Measurements from ENCODE around the gene ARHGAP22.

The ARHGAP22 gene

GRCh38 chr10:48598936-48599829 lies 5.7 kb downstream of the ARHGAP22 start:
- no peaks in the 10 kb centered on the region for H3K9me3 ChIP-seq (replicated peaks in 1 of 11)
- no peaks in the 10 kb centered on the region for H4K20me1 ChIP-seq
- H3K4me1 ChIP-seq, result peaks cover 11 to 52% (median 33%) of the 10 kb centered on the region in 10 experiments
- H3K27ac ChIP-seq, result peak overlapping the region in 1 of 11 experiments; percentile 16; a peak in 1 of 22 replicates
- TF ChIP-seq Cebpa-rat (IDR thresholded peaks at IDR 0.05), result no peak
- H3K27me3 ChIP-seq, result no peaks in the 10 kb centered on the region; a peak in 2 of 22 replicates
- H3K4me3 ChIP-seq, result no peak overlapping the region
- 0 out of 22 replicates have a peak, but pooled peaks cover 0 to 7% (median 0%) of the 10 kb centered on the region in 11 experiments for H3K36me3 ChIP-seq
- H3K4me2 ChIP-seq, result peak overlapping the region in 5 of 11 experiments; percentile 21 to 55 (median 42); a peak in 9 of 22 replicates
- H3K9ac ChIP-seq, result no peak overlapping the region

GRCh38 chr10:48598243-48598935 lies 6.5 kb downstream of the ARHGAP22 start:
- Histone ChIP-seq H4K20me1 (no peaks in the 10 kb centered on the region), H3K4me2 (no peak overlapping the region; a peak in 1 of 22 replicates), H3K9ac (no peak overlapping the region), H3K9me3 (replicated peaks in 1 of 11) (no peaks in the 10 kb centered on the region), H3K27ac (0 out of 22 replicates have a peak overlapping the region, but pooled peaks of 1 of the 11 experiments have one; percentile 4), H3K36me3 (0 out of 22 replicates have a peak, but pooled peaks cover 0 to 7% (median 0%) of the 10 kb centered on the region in 11 experiments), H3K27me3 (no peaks in the 10 kb centered on the region), H3K4me1 (peaks cover 11 to 46% (median 27%) of the 10 kb centered on the region in 10 experiments), H3K4me3 (no peak overlapping the region)
- TF ChIP-seq Cebpa-rat (IDR thresholded peaks at IDR 0.05), result no peak

GRCh38 chr10:48595539-48595932 lies 9.3 kb downstream of the ARHGAP22 start:
- Histone ChIP-seq H3K36me3 (0 out of 22 replicates have a peak, but pooled peaks cover 0 to 7% (median 0%) of the 10 kb centered on the region in 11 experiments), H3K9ac (no peak overlapping the region), H3K27me3 (no peaks in the 10 kb centered on the region), H3K9me3 (replicated peaks in 1 of 11) (no peaks in the 10 kb centered on the region), H3K4me2 (peak overlapping the region in 2 of 11 experiments; percentile 7 to 33; a peak in 2 of 22 replicates), H3K4me3 (no peak overlapping the region), H3K27ac (no peak overlapping the region), H3K4me1 (peaks cover 11 to 37% (median 24%) of the 10 kb centered on the region in 10 experiments), H4K20me1 (no peaks in the 10 kb centered on the region)
- TF ChIP-seq Cebpa-rat (IDR thresholded peaks at IDR 0.05), result no peak

- H3K4me1 ChIP-seq, result peaks cover 11 to 37% (median 21%) of the 10 kb centered on the region in 10 experiments
- no peak overlapping the region for H3K9ac ChIP-seq
- H4K20me1 ChIP-seq, result no peaks in the 10 kb centered on the region
- no peak overlapping the region for H3K4me3 ChIP-seq
- H3K9me3 ChIP-seq (replicated peaks in 1 of 11), result no peaks in the 10 kb centered on the region
- H3K36me3 ChIP-seq, result 0 out of 22 replicates have a peak, but pooled peaks cover 0 to 7% (median 0%) of the 10 kb centered on the region in 11 experiments
- TF ChIP-seq Cebpa-rat (IDR thresholded peaks at IDR 0.05), result no peak
- H3K27ac ChIP-seq, result 0 out of 22 replicates have a peak overlapping the region, but pooled peaks of 1 of the 11 experiments have one; percentile 21
- H3K4me2 ChIP-seq, result peak overlapping the region in 9 of 11 experiments; percentile 7 to 51 (median 33); a peak in 15 of 22 replicates
- no peaks in the 10 kb centered on the region for H3K27me3 ChIP-seq
Observed at GRCh38 chr10:48594803-48595538, 9.9 kb downstream of the ARHGAP22 start.

GRCh38 chr10:48594371-48594770 lies 10.5 kb downstream of the ARHGAP22 start:
- H3K4me1 ChIP-seq, result peaks cover 11 to 37% (median 16%) of the 10 kb centered on the region in 10 experiments
- no peak for TF ChIP-seq Cebpa-rat (IDR thresholded peaks at IDR 0.05)
- no peaks in the 10 kb centered on the region for H3K9me3 ChIP-seq (replicated peaks in 1 of 11)
- no peaks in the 10 kb centered on the region for H4K20me1 ChIP-seq
- peak overlapping the region in 9 of 11 experiments; percentile 7 to 51 (median 33); a peak in 15 of 22 replicates for H3K4me2 ChIP-seq
- H3K9ac ChIP-seq, result no peak overlapping the region
- no peaks in the 10 kb centered on the region for H3K27me3 ChIP-seq
- H3K4me3 ChIP-seq, result no peak overlapping the region
- 0 out of 22 replicates have a peak, but pooled peaks cover 0 to 7% (median 0%) of the 10 kb centered on the region in 11 experiments for H3K36me3 ChIP-seq
- H3K27ac ChIP-seq, result peak overlapping the region in 3 of 11 experiments; percentile 2 to 21 (median 7); a peak in 3 of 22 replicates

- TF ChIP-seq Cebpa-rat (IDR thresholded peaks at IDR 0.05), result no peak
- Histone ChIP-seq H3K4me2 (no peak overlapping the region), H3K9me3 (replicated peaks in 1 of 11) (no peaks in the 10 kb centered on the region), H3K36me3 (peaks cover 0 to 2% (median 0%) of the 10 kb centered on the region in 11 experiments; a peak in 1 of 22 replicates), H3K4me3 (no peak overlapping the region), H3K27ac (no peak overlapping the region), H4K20me1 (no peaks in the 10 kb centered on the region), H3K27me3 (no peaks in the 10 kb centered on the region), H3K4me1 (peaks cover 11 to 45% (median 21%) of the 10 kb centered on the region in 10 experiments), H3K9ac (no peak overlapping the region)
Observed at GRCh38 chr10:48592346-48592745, 12.5 kb downstream of the ARHGAP22 start.

GRCh38 chr10:48590945-48591344 lies 13.9 kb downstream of the ARHGAP22 start:
- TF ChIP-seq Cebpa-rat (IDR thresholded peaks at IDR 0.05), result no peak
- Histone ChIP-seq H3K9ac (no peak overlapping the region), H3K27me3 (no peaks in the 10 kb centered on the region), H3K9me3 (replicated peaks in 1 of 11) (peaks cover 1 to 10% (median 4%) of the 10 kb centered on the region in 11 experiments; a peak in 20 of 22 replicates), H4K20me1 (no peaks in the 10 kb centered on the region), H3K4me1 (peaks cover 11 to 45% (median 21%) of the 10 kb centered on the region in 10 experiments), H3K4me3 (no peak overlapping the region), H3K4me2 (no peak overlapping the region), H3K27ac (no peak overlapping the region), H3K36me3 (peaks cover 0 to 16% (median 0%) of the 10 kb centered on the region in 11 experiments; a peak in 3 of 22 replicates)

GRCh38 chr10:48589266-48589665 lies 15.6 kb downstream of the ARHGAP22 start:
- Histone ChIP-seq H3K27ac (no peak overlapping the region; a peak in 1 of 22 replicates), H3K4me1 (peaks cover under 1 to 33% (median 9%) of the 10 kb centered on the region in 10 experiments; a peak in 16 of 20 replicates), H3K4me3 (no peak overlapping the region), H3K27me3 (no peaks in the 10 kb centered on the region), H3K36me3 (peaks cover 0 to 27% (median 0%) of the 10 kb centered on the region in 11 experiments; a peak in 4 of 22 replicates), H4K20me1 (no peaks in the 10 kb centered on the region), H3K9me3 (replicated peaks in 1 of 11) (peaks cover 15 to 27% (median 21%) of the 10 kb centered on the region in 11 experiments), H3K9ac (peak overlapping the region in 1 of 11 experiments; percentile 18; a peak in 1 of 22 replicates), H3K4me2 (peak overlapping the region in 5 of 11 experiments; percentile 7 to 71 (median 45); a peak in 9 of 22 replicates)
- no peak for TF ChIP-seq Cebpa-rat (IDR thresholded peaks at IDR 0.05)
